ENCODE measurements around the gene NOP14. TPM values are rescaled to one million over a fixed set of nuclear protein-coding genes. Genes with fewer than 3 reads are reported as not detected.

Gene NOP14
- total RNA-seq, 1 experiment from 2014 or later: 50.1 TPM

GRCh38 chr4:2915789-2916188 lies 47.4 kb downstream of the NOP14 start:
- no peak overlapping the region for H3K14ac ChIP-seq (ENCODE audit: insufficient read depth, low read length)
- TF ChIP-seq CTCF (conservative IDR thresholded peaks at IDR 0.05): no peak
- H4K91ac ChIP-seq (ENCODE audit: insufficient read length, low read depth, low read length): no peak overlapping the region
- H3K79me2 ChIP-seq (ENCODE audit: insufficient read depth, low read length): no peaks in the 10 kb centered on the region
- no peak overlapping the region for H3K4me3 Mint-ChIP-seq
- no peaks in the 10 kb centered on the region for H3K23me2 ChIP-seq (ENCODE audit: insufficient read length, low read depth, low read length, poor library complexity, severe bottlenecking)
- H2AFZ ChIP-seq (ENCODE audit: low read length): no peak overlapping the region
- H3K23ac ChIP-seq (ENCODE audit: insufficient read length, low read depth, low read length): no peak overlapping the region
- H3K18ac ChIP-seq (ENCODE audit: insufficient read length, low read depth, low read length): no peak overlapping the region
- no peaks in the 10 kb centered on the region for H3K79me1 ChIP-seq (ENCODE audit: insufficient read depth, low read depth, low read length, poor library complexity, severe bottlenecking)
- no peak overlapping the region for H3K9ac ChIP-seq (ENCODE audit: extremely low read depth, insufficient read length, low read length)
- H4K20me1 ChIP-seq (ENCODE audit: control insufficient read depth, insufficient read depth, insufficient read length): no peaks in the 10 kb centered on the region
- H3K56ac ChIP-seq (ENCODE audit: insufficient read length, low read depth, low read length): no peak overlapping the region
- H3K27me3 Mint-ChIP-seq (ENCODE audit: low read depth): no peaks in the 10 kb centered on the region
- no peak overlapping the region for H2BK20ac ChIP-seq (ENCODE audit: low read depth, low read length, poor library complexity, severe bottlenecking)
- H2BK120ac ChIP-seq (ENCODE audit: low read depth, low read length, poor library complexity, severe bottlenecking): no peak overlapping the region
- H3K4ac ChIP-seq (ENCODE audit: low read depth, low read length): no peak overlapping the region
- no peak overlapping the region for H4K5ac ChIP-seq (ENCODE audit: insufficient read length, low read depth, low read length)
- no peak overlapping the region for H2AK5ac ChIP-seq (ENCODE audit: insufficient read length, low read length)
- H3K4me2 ChIP-seq (ENCODE audit: insufficient read depth, insufficient read length, low read length): no peak overlapping the region
- no peak overlapping the region for H3T11ph ChIP-seq (ENCODE audit: low read length)
- peaks cover 0 to 2% of the 10 kb centered on the region in 2 experiments; a peak in 2 of 4 replicates for H3K4me1 Mint-ChIP-seq
- H3K36me3 Mint-ChIP-seq (ENCODE audit: insufficient read depth in 1 of 3, low read depth in 3 of 3): peaks cover 65 to 95% (median 88%) of the 10 kb centered on the region in 3 experiments
- H3K9me3 Mint-ChIP-seq: peaks cover 36 to 38% of the 10 kb centered on the region in 2 experiments
- H3K4me1 ChIP-seq (ENCODE audit: insufficient read depth, low read length): no peaks in the 10 kb centered on the region
- H2BK5ac ChIP-seq (ENCODE audit: insufficient read length, low read length): no peak overlapping the region
- H3K27me3 ChIP-seq (ENCODE audit: insufficient read depth, low read length): no peaks in the 10 kb centered on the region
- DNase-seq: no peak
- H3K27ac ChIP-seq (ENCODE audit: insufficient read length, low read depth, low read length): no peak overlapping the region
- H4K8ac ChIP-seq (replicated peaks; ENCODE audit: insufficient read length, low read depth, low read length): no peak overlapping the region
- H2BK12ac ChIP-seq (ENCODE audit: insufficient read length, low read depth, low read length): no peak overlapping the region
- no peaks in the 10 kb centered on the region for H3K9me3 ChIP-seq (ENCODE audit: control insufficient read depth, low read depth, low read length)
- no peak overlapping the region for H2BK15ac ChIP-seq (ENCODE audit: low read depth, low read length)
- no peak overlapping the region for H3K27ac Mint-ChIP-seq
- no CpG with 5 or more reads among the region's 9 CpGs for WGBS (ENCODE audit: extremely low coverage, insufficient read length, low lambda C conversion rate)

All from H9 (cell line).